OCI-LY1 (cell line): Measurements from ENCODE around the gene GSKIP.

Source experiments
- H2AFZ ChIP-seq: fragments of 200-600 bp; sonication (generic), shearing (Covaris generic); 2 replicates; pipeline ENCODE4 v1.6.0; 2014; ENCODE audit warnings: antibody characterized with exemption, mild to moderate bottlenecking, low read length
- H3F3A ChIP-seq: fragments of 200-600 bp; sonication (generic), shearing (Covaris generic); 2 replicates; pipeline ENCODE4 v1.6.0; 2014; ENCODE audit warnings: mild to moderate bottlenecking, antibody characterized with exemption, low read length, moderate library complexity; ENCODE audit not compliant: insufficient read depth
- H3K27ac ChIP-seq: fragments of 200-600 bp; sonication (generic); 2 replicates; pipeline ENCODE4 v1.5.1; 2014; ENCODE audit warnings: low read length, mixed run types, mild to moderate bottlenecking, low read depth; ENCODE audit not compliant: poor library complexity, severe bottlenecking
- H3K27me3 ChIP-seq: fragments of 200-600 bp; sonication (generic); 2 replicates; pipeline ENCODE4 v1.6.0; 2014; ENCODE audit warnings: antibody characterized with exemption, mild to moderate bottlenecking, low read length, moderate library complexity; ENCODE audit not compliant: insufficient read depth
- H3K36me3 ChIP-seq: fragments of 200-600 bp; sonication (generic); 2 replicates; pipeline ENCODE4 v1.6.1; 2014; ENCODE audit warnings: mild to moderate bottlenecking, antibody characterized with exemption, low read length, moderate library complexity, mixed read lengths; ENCODE audit not compliant: insufficient read depth
- H3K4me1 ChIP-seq: fragments of 200-600 bp; sonication (generic); 2 replicates; pipeline ENCODE4 v1.5.1; 2014; ENCODE audit warnings: mild to moderate bottlenecking, low read length, moderate library complexity; ENCODE audit not compliant: insufficient read depth, severe bottlenecking
- H3K4me2 ChIP-seq: fragments of 200-600 bp; sonication (generic), shearing (Covaris generic); 2 replicates; pipeline ENCODE4 v1.6.1; 2014; ENCODE audit warnings: low read length
- H3K4me3 ChIP-seq: fragments of 200-600 bp; sonication (generic); 2 replicates; pipeline ENCODE4 v1.5.1; 2014; ENCODE audit warnings: low read length, low read depth, mild to moderate bottlenecking, mixed read lengths; ENCODE audit not compliant: poor library complexity, severe bottlenecking
- H3K79me2 ChIP-seq: fragments of 200-600 bp; shearing (Covaris generic); 2 replicates; pipeline ENCODE4 v1.6.1; 2016; ENCODE audit warnings: mixed run types, low read length, mixed read lengths; ENCODE audit not compliant: insufficient read depth
- H3K9ac ChIP-seq: fragments of 200-600 bp; sonication (generic), shearing (Covaris generic); 2 replicates; pipeline ENCODE4 v1.6.1; 2014; ENCODE audit warnings: mild to moderate bottlenecking, low read length, mixed read lengths
- H3K9me2 ChIP-seq: fragments of 200-600 bp; sonication (generic), shearing (Covaris generic); 2 replicates; pipeline ENCODE4 v1.6.1; 2014; ENCODE audit warnings: low read depth, mild to moderate bottlenecking, low read length, mixed read lengths
- H3K9me3 ChIP-seq: fragments of 200-600 bp; shearing (Covaris generic); 2 replicates; pipeline ENCODE4 v1.6.1; 2014; ENCODE audit warnings: low read length, mixed read lengths
- H4K20me1 ChIP-seq: fragments of 200-600 bp; sonication (generic), shearing (Covaris generic); 2 replicates; pipeline ENCODE4 v1.6.0; 2016; ENCODE audit warnings: mild to moderate bottlenecking, low read length; ENCODE audit not compliant: insufficient read depth
- EZH2 ChIP-seq: fragments of 200-600 bp; sonication (generic), shearing (Covaris generic); IDR thresholded peaks from 2 replicates; pipeline ENCODE4 v1.8.0; 2017; ENCODE audit warnings: borderline replicate concordance, mixed run types, mild to moderate bottlenecking, antibody characterized with exemption, low read length, moderate library complexity, mixed read lengths
- TF ChIP-seq, protein P1 (sequence below): fragments of 200-600 bp; sonication (generic), shearing (Covaris generic); IDR thresholded peaks from 2 replicates; pipeline ENCODE4 v1.5.1; 2017; ENCODE audit warnings: mild to moderate bottlenecking, antibody characterized with exemption, low read length, moderate library complexity, mixed read lengths

The GSKIP gene

DNA sequence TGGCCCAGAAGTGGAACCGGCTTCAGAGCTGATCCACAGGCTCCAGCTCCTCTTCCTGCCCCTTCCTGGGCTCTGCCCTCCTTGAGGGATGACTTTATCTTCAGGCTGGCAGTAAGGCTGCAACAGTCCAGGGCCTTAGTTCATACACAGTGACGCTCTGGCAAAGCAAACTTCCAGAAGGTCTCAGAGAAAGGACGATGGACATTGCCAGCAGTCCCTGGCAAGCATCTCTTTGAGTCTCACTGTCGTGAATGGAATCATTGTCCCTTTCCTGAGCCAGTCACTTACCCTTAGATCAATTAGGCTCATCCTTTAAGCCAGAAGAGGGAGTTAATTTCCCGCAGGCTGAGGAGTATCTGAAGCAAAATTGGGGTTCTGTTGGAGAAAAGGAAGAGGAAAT is 37.2 kb downstream of the GSKIP start:
- Histone ChIP-seq H2AFZ (no peak overlapping the region), H3F3A (no peaks in the 10 kb centered on the region), H3K27ac (no peak overlapping the region), H3K9ac (no peak overlapping the region), H3K4me3 (no peak overlapping the region), H3K36me3 (no peaks in the 10 kb centered on the region), H4K20me1 (no peaks in the 10 kb centered on the region), H3K4me1 (no peaks in the 10 kb centered on the region), H3K4me2 (no peak overlapping the region), H3K27me3 (no peaks in the 10 kb centered on the region), H3K9me3 (no peaks in the 10 kb centered on the region), H3K79me2 (no peaks in the 10 kb centered on the region), H3K9me2 (no peaks in the 10 kb centered on the region)
- no peak for TF ChIP-seq EZH2
- TF ChIP-seq, protein P1, sequence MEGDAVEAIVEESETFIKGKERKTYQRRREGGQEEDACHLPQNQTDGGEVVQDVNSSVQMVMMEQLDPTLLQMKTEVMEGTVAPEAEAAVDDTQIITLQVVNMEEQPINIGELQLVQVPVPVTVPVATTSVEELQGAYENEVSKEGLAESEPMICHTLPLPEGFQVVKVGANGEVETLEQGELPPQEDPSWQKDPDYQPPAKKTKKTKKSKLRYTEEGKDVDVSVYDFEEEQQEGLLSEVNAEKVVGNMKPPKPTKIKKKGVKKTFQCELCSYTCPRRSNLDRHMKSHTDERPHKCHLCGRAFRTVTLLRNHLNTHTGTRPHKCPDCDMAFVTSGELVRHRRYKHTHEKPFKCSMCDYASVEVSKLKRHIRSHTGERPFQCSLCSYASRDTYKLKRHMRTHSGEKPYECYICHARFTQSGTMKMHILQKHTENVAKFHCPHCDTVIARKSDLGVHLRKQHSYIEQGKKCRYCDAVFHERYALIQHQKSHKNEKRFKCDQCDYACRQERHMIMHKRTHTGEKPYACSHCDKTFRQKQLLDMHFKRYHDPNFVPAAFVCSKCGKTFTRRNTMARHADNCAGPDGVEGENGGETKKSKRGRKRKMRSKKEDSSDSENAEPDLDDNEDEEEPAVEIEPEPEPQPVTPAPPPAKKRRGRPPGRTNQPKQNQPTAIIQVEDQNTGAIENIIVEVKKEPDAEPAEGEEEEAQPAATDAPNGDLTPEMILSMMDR = no peak

DNA sequence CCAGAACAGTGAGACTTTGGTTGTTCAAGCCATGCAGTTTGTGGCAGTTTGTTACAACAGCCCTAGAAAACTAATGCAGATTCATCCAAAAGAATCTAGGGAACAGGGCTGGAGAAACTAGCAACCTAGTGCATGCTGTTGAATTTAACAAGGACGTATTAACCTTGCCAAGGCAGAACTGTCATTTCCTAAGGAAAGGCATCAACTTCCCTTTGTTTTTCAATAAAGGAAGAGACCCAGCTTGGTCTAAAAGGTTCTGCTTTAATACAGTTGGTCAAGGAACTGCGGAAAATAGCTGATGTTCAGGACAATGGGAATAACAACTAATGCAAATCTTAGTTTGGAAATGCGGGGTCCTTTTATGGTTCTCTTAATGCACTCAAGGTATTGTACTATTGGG is 40.1 kb downstream of the GSKIP start:
- Histone ChIP-seq H2AFZ (no peak overlapping the region), H3K4me3 (no peak overlapping the region), H3K9ac (no peak overlapping the region), H3K9me3 (no peaks in the 10 kb centered on the region), H3K27me3 (no peaks in the 10 kb centered on the region), H3K4me2 (no peak overlapping the region), H4K20me1 (no peaks in the 10 kb centered on the region), H3F3A (no peaks in the 10 kb centered on the region), H3K79me2 (no peaks in the 10 kb centered on the region), H3K4me1 (no peaks in the 10 kb centered on the region), H3K36me3 (no peaks in the 10 kb centered on the region), H3K9me2 (no peaks in the 10 kb centered on the region), H3K27ac (no peak overlapping the region)
- TF ChIP-seq, protein P1 = no peak
- no peak for TF ChIP-seq EZH2

DNA sequence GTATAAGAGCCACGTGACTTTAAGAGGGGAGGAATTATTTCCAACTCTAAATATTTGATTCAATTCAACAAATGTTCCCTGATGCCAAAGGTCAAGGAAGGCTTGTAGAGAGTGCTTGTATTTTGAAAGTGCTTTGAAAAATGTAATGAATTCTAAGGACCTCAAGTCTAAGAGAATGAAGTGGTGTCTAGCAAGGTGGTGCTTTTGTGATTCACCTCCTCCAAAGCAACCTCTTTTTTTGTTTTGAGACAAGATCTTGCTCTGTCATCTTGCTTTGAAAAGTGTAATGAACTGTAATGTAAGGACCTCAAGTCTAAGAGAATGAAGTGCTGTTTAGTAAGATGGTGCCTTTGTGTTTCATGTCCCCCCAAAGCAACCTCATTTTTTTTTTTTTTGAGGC is 42.4 kb downstream of the GSKIP start:
- Histone ChIP-seq H3K9ac (no peak overlapping the region), H3F3A (no peaks in the 10 kb centered on the region), H4K20me1 (no peaks in the 10 kb centered on the region), H2AFZ (no peak overlapping the region), H3K4me2 (no peak overlapping the region), H3K79me2 (no peaks in the 10 kb centered on the region), H3K9me3 (no peaks in the 10 kb centered on the region), H3K4me3 (no peak overlapping the region), H3K9me2 (no peaks in the 10 kb centered on the region), H3K4me1 (no peaks in the 10 kb centered on the region), H3K27ac (no peak overlapping the region), H3K27me3 (no peaks in the 10 kb centered on the region), H3K36me3 (no peaks in the 10 kb centered on the region)
- TF ChIP-seq EZH2 = no peak
- TF ChIP-seq, protein P1 = no peak
